Frontal cortex (tissue), 4 donors: ENCODE results near the gene FKBP15. TPM values are rescaled to one million over a fixed set of nuclear protein-coding genes. Genes with fewer than 3 reads are reported as not detected.
"Not testable (repeated sequence)": the region's sequence is repeated elsewhere in the genome, so short reads cannot be mapped to it uniquely, and the experiment has no call there.

Source experiments
- DNase-seq, 2 donors: peaks; one replicate each; pipeline ENCODE4 v3.0.0; 2012; ENCODE audit warnings: low spot score in 2 of 2
- FAIRE-seq: peaks from 2 replicates; lab custom pipeline; 2012; peaks lifted over from hg19 to GRCh38; lab: Jason Lieb, UNC
- total RNA-seq: library from RNA; depleted of rRNA; stranded (reverse); fragments of >200 nt; gene quantifications from one replicate; pipeline ENCODE4 v1.2.3, GENCODE V29; 2014
- donor health status: control.
- donor health status: control.
- donor health status: control.

The FKBP15 gene
- total RNA-seq, 1 donor from 2014 or later: 9.8 TPM

DNA sequence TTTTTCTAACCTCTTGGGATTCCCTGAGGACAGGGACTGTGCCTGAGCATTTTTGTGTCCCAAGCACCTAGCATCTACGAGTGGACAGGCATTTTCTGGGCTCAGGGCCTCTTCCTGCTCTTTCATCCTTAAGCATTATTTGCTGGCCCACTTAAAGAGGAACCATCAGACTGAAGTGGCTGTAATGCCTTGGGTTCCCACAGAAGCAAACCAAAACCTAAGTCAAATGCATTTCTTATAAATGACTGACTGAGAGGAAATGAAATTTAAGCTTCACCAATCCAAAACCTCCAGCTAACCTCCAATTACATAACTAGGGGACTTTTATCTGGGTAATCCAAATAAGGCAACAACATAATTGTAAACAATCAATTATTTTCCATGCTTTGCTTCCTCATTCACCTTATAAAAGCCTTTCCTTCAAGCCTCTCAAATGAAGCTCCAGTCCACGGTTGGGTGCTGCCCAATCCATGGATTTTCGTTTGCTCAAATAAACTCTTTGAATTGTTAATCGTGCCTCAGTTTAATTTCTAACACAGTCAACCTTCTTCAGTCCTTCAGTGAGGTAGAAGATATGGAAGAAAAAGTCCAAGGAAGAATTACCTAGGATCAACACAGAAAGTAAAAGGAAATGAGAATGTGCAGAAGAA lies 95.6 kb downstream of the FKBP15 start:
- FAIRE-seq (no peak), DNase-seq (no peak)

DNA sequence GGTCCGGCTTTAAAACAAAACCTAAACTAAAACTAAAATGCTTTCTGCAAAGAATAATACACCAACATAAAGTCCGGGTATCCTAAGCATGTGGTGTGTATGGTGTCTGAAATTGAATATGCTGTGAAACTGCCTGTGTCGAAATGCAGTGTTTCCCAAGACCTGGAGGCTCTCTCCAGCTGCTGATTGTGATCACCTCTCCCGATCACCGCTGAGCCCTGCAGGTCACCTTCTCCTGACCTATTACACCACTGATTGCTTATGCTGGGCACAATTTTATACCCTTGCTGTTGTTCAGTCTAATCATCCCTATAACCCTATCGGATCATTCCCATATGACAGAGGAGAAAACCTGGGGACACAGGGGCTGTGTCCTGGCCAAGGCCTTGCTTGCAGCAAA lies 102.2 kb downstream of the FKBP15 start:
- not testable (repeated sequence) for DNase-seq, FAIRE-seq

Other genes with a start within 250 kb of the FKBP15 start
- gene ZNF883, start 209.1 kb downstream of the FKBP15 start, total RNA-seq: 28.1 TPM
- 22.8 TPM for gene ZFP37, start 164.6 kb downstream of the FKBP15 start, total RNA-seq
- gene SLC31A2, start 70.3 kb downstream of the FKBP15 start, total RNA-seq: 6.9 TPM
- gene SLC31A1, start 267 bp upstream of the FKBP15 start, total RNA-seq: 7.3 TPM
- 14.3 TPM for gene CDC26, start 54.3 kb upstream of the FKBP15 start, total RNA-seq
- 23.6 TPM for gene PRPF4, start 54.4 kb upstream of the FKBP15 start, total RNA-seq
- gene RNF183, start 82.1 kb upstream of the FKBP15 start, total RNA-seq: not detected
- 2.4 TPM for gene WDR31, start 119.0 kb upstream of the FKBP15 start, total RNA-seq
- under 0.01 TPM for gene BSPRY, start 128.3 kb upstream of the FKBP15 start, total RNA-seq
- 9.0 TPM for gene HDHD3, start 155.7 kb upstream of the FKBP15 start, total RNA-seq
- gene ALAD, start 180.0 kb upstream of the FKBP15 start, total RNA-seq: 11.4 TPM
- 39.5 TPM for gene POLE3, start 189.4 kb upstream of the FKBP15 start, total RNA-seq
- 1.2 TPM for gene C9orf43, start 189.5 kb upstream of the FKBP15 start, total RNA-seq
- gene RGS3, start 242.4 kb upstream of the FKBP15 start, total RNA-seq: 11.4 TPM